ENCODE results near the gene KIFBP.
"Not testable (repeated sequence)": the region's sequence is repeated elsewhere in the genome, so short reads cannot be mapped to it uniquely, and the experiment has no call there.

KIFBP gene, protein sequence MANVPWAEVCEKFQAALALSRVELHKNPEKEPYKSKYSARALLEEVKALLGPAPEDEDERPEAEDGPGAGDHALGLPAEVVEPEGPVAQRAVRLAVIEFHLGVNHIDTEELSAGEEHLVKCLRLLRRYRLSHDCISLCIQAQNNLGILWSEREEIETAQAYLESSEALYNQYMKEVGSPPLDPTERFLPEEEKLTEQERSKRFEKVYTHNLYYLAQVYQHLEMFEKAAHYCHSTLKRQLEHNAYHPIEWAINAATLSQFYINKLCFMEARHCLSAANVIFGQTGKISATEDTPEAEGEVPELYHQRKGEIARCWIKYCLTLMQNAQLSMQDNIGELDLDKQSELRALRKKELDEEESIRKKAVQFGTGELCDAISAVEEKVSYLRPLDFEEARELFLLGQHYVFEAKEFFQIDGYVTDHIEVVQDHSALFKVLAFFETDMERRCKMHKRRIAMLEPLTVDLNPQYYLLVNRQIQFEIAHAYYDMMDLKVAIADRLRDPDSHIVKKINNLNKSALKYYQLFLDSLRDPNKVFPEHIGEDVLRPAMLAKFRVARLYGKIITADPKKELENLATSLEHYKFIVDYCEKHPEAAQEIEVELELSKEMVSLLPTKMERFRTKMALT

GRCh38 chr10:68988530-68989316, at the start of gene KIFBP:
TSS of gene KIFBP (plus strand) at chr10:68988803. CDS start at chr10:68988833, 30 bp downstream.
- DNase-seq (ENCODE audit: low read depth in 3 of 3): peak; percentile 69 to 84 (median 77)

- DNase-seq (ENCODE audit: low read depth in 3 of 3): no peak
Observed at GRCh38 chr10:68938884-68939283, 49.7 kb upstream of the KIFBP start.

GRCh38 chr10:68940917-68941316, 47.7 kb upstream of the KIFBP start:
- not testable (repeated sequence) for DNase-seq (ENCODE audit: low read depth in 3 of 3)

DNA sequence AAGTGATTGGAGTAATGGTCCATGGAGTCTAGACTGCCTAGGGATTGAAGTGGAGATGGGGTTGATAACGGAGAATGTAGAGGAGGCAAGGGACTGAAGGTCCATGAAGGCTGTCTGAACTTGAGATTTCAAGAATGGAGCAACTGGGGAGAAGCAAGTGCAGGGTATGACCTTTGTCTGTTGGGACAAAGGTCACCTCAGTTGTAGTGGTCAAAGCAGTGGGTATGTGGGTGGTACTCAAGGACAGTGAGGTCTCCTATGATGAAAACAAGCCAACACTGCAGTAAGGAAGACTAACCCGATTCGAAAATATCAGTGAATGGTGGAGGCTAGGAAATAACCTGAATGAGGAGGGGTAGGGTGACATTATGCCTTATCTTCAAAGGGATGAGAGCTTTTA, 38.0 kb upstream of the KIFBP start:
- DNase-seq (ENCODE audit: low read depth in 3 of 3): no peak

DNA sequence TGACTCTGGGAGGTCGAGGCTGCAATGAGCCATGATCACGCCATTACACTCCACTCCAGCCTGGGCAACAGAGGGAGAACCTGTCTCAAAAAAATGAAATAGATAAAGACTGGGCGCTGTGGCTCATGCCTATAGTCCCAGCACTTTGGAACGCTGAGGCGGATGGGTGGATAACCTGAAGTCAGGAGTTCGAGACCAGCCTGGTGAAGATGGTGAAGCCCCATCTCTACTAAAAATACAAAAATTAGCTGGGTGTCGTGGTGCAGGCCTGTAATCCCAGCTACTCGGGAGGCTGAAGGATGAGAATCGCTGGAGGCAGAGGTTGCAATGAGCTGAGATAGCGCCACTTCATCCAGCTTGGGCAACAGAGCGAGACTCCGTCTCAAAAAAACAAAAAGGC, 33.7 kb upstream of the KIFBP start:
- DNase-seq (ENCODE audit: low read depth in 3 of 3): no peak

DNA sequence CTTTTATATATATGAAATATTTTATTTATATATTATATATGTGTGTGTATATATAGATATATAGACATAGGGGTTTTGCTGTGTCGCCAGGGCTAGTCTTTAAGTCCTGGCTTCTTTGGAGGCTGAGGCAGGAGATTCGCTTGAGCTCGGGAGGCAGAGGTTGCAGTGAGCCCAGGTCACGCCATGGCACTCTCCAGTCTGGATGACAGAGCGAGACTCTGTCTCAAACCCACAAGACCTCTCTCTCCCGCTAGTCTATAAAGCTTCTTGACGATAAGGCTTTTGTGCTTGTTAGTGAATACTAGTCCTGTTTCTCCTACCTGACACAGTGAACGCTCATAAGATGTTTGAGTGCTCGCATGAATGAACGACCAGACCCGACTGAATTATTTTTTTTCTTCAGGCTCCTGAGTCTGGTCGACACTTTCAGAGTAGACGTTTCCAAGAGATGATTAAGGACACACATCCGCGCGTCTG, 33.2 kb upstream of the KIFBP start:
- peak in 2 of 3 experiments; percentile 18 to 61 for DNase-seq (ENCODE audit: low read depth in 3 of 3)

DNA sequence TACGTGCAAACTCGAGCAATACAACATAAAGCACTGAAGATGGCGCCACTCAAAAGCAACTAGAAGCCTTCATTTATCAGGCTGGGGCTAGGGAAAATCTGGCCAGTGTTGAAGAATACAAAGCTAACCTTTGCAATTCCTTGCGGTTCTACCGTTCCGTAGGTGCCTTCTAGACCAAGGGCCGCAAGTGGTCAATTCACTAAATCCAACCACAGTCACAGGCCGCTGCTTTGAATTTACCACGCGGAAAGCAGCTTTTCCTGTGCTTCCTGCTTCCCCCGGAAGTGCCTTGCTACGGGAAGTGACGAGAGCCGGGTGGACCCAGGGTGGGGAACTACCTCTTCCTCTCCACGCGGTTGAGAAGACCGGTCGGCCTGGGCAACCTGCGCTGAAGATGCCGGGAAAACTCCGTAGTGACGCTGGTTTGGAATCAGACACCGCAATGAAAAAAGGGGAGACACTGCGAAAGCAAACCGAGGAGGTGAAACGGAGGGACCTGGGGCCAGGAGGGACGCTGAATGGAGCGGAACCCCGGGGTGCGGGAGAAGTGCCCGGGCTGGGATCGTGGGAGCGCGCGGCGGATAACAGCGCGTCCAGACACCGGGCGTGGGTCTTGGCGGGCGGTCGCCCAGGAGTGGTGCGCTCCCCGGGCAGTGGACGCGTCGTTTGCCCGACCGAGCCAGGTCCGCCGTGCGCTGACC, 32.6 kb upstream of the KIFBP start, which contains the start of gene DDX21:
Gene DDX21, plus strand, starts transcription at position 339 of the 701 bp plus-strand sequence. Its CDS starts 56 bp downstream, at position 395.
- peak; percentile 81 to 88 (median 88) for DNase-seq (ENCODE audit: low read depth in 3 of 3)

DNA sequence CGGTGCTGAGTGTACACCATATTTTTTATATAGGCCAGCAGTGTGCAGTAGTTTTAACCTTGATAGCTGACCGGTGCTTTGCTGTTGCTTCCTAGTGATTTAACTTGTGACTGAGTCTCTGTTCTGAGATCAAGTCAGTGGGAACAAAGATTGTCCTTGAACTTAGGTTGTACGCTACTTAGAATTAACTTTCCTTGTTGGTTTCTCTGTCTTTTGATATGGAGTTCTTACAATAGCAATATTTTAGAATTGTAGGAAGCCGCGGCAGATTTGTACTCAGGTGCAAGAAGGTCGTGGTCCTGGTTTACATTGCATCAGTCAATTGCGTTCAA, 31.4 kb upstream of the KIFBP start:
- DNase-seq (ENCODE audit: low read depth in 3 of 3): no peak

DNA sequence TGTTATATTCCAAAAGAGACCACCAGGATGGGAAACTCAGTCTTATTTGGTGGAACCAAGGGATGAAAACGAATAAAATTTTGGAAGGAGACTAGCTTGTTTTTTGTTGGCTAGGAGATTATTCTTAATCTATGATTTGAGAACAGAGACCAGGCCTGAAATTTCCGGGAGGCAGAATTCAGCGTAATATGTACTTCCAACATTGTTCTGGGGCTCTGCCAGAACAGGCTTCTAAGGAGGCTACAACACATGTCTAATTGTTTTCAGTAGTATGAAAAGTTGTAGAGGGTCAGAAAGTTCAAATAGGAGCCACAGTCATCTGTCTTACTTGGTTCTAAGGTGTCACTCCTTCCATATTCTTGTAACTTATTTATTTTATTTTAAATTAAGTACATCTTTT, 30.9 kb upstream of the KIFBP start:
- DNase-seq (ENCODE audit: low read depth in 3 of 3): no peak

- DNase-seq (ENCODE audit: low read depth in 3 of 3): no peak
Observed at GRCh38 chr10:68959695-68960527, 28.7 kb upstream of the KIFBP start.

- no peak for DNase-seq (ENCODE audit: low read depth in 3 of 3)
Observed at GRCh38 chr10:68963151-68963550, 25.5 kb upstream of the KIFBP start.

DNA sequence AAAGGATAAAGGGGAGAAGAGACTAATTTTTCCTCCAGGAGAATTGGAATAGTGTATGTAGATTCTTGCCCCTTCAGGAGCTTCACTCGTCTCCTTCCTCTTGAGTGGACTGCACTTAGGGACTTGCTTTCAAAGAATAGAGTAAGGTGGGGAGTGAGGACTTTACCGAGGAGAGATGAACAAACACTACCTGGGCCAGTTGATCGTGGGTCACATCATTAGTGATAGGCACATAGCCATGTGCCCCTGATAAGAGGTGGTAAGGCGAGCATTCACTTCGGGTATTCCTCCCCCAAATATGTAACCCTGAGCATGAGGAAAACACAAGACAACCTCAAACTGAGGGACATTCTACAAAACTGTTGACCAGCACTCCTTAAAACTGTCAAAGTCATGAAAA, 14.6 kb upstream of the KIFBP start:
- no peak for DNase-seq (ENCODE audit: low read depth in 3 of 3)

- not testable (repeated sequence) for DNase-seq (ENCODE audit: low read depth in 3 of 3)
Observed at GRCh38 chr10:68975936-68976473, 12.6 kb upstream of the KIFBP start.

DNA sequence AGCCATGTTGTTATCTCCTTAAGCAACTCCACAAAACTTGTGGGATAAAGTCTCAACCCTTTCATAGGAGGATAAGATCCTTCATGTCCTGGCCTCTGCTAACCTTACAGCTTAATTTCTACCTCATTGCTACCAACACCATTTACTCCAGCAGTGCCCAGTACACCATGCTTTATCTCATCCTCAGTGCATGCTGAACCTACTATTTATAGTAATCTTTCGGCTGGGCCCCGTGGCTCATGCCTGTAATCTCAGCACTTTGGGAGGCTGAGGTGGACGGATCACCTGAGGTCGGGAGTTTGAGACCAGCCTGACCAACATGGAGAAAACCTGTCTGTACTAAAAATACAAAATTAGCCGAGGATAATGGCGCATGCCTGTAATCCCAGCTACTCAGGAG, 8.9 kb upstream of the KIFBP start:
- DNase-seq (ENCODE audit: low read depth in 3 of 3): not testable (repeated sequence)

DNA sequence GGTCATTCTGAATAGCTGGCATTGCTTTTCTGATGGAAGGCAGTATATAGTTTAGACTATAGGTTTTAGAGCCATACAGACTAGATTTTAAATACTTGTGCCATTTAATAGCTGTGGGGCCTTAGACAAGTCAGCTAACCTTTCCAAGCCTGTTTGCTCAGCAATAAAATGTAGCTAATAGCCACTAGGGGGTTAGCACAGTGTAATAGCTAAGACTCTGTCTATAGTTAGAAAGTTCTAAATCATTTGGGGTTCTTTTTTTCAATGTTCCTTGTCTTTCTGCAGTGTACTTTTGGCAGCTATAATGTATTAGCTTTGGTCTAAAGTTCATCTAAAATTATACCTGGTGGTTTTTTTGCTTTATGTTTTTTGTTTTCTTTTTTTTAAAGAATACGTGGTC, 7.5 kb upstream of the KIFBP start:
- no peak for DNase-seq (ENCODE audit: low read depth in 3 of 3)

DNA sequence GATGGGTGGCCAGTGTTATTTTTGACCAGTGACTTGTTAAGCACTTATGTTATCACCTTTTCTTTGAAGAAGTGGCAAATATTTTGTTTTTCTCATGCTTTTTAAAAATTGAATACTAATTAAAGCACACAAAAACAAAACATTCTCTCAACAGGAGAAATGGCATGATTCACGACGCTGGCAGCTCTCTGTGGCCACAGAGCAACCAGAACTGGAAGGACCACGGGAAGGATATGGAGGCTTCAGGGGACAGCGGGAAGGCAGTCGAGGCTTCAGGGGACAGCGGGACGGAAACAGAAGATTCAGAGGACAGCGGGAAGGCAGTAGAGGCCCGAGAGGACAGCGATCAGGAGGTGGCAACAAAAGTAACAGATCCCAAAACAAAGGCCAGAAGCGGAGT, 6.2 kb upstream of the KIFBP start:
- DNase-seq (ENCODE audit: low read depth in 3 of 3): no peak

GRCh38 chr10:68987611-68988010, 992 bp upstream of the KIFBP start:
- no peak for DNase-seq (ENCODE audit: low read depth in 3 of 3)

DNA sequence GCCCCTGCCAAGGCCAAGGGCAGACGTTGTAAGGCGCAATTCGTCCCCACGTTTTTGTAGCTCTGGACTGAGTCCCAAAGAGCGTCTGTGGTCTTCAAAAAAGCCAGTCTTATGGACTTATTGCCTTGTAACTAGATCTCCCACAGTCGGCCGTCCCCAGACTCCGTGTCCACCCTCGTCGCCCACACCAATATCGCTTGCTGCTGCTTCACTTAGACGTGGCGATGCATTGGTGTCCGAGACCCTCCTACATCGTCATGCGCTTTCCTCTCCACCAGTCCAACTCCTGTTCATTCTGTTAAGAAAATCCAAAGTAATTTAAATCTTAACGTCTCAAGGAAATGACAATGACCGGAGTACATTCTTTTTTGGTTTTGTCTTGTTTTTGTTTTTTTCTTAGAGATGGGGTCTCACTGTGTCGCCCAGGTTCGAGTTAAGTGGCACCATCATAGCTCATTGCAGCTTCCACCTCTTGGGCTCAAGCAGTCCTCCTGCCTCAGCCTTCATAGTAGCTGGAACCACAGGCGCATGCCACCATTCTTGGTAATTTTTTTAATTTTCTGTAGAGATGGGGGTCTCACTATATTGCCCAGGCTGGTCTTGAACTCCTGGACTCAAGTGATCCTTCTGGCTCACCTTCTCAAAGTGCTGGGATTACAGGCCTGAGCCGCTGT, 851 bp downstream of the KIFBP start:
- no peak for DNase-seq (ENCODE audit: low read depth in 3 of 3)

GRCh38 chr10:68992636-68993440, 4.2 kb downstream of the KIFBP start:
- no peak for DNase-seq (ENCODE audit: low read depth in 3 of 3)
